ENCODE results near the gene MYEOV.

The MYEOV gene

GRCh38 chr11:69293819-69294505 is at the start of gene MYEOV:
Gene MYEOV, plus strand, starts transcription at chr11:69294155. Its CDS starts 1,200 bp downstream, at chr11:69295355.
- DNase-seq: peak in 2 of 42 donors; percentile 9 to 10
- intact Hi-C loops (cut with DNase I): loop anchor here (10.0 kb wide), 1 partner anchor 351 kb away; the partner anchor contains the start of gene CCND1

GRCh38 chr11:69244266-69244665 is 49.7 kb upstream of the MYEOV start:
- intact Hi-C loops (cut with DNase I): no loop called here
- DNase-seq: peak in 3 of 42 donors; percentile 2 to 4 (median 3)

GRCh38 chr11:69245041-69245440 is 48.9 kb upstream of the MYEOV start:
- peak in 1 of 42 donors; percentile 3 for DNase-seq
- intact Hi-C loops (cut with DNase I): no loop called here

DNA sequence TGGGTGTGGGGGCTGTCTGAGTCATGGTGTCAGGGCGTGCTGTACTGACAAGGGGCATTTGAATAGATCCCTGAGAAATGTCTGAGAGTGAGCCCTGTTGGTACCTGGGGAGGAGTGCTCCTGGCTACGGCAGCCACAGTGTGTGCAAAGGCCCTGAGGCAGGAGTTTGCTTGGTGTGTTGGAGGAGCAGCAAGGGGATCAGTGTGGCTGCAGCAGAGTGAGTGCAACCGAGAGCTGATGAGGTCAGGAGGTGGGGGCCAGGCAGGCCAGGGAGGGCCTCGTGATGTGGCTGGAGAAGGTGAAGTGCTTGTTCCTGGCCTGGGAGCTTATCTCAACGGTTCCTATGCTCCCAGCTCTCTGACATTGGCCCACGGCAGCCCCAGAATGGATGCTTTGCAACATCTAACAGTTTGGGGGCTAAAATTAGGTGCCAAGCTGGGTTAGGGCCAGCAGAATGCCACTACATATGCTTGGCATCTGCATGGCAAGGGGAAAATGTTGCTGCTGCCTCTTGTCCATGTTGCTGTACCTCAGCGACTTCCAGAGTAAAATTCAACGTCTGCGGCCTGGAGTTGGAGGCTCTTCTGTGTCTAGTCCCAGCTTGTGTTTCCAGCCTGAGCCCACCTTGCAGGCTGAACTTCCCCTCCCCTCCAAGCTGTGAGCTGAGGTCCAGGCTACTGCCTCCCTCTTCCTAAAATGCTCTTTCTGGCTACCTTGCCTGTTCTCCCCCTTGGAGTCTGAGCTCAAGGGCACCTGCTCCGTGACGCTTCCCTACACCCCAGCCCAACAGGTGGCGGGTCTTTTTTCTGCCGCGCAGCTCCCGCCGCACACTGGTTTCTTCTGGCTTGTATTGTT is 48.2 kb upstream of the MYEOV start:
- intact Hi-C loops (cut with DNase I): no loop called here
- peak in 4 of 42 donors; percentile 2 to 26 (median 4) for DNase-seq

- intact Hi-C loops (cut with DNase I): no loop called here
- DNase-seq: peak in 2 of 42 donors; percentile 10 to 18
These were observed 44.4 kb upstream of the MYEOV start for GRCh38 chr11:69249311-69250185.

DNA sequence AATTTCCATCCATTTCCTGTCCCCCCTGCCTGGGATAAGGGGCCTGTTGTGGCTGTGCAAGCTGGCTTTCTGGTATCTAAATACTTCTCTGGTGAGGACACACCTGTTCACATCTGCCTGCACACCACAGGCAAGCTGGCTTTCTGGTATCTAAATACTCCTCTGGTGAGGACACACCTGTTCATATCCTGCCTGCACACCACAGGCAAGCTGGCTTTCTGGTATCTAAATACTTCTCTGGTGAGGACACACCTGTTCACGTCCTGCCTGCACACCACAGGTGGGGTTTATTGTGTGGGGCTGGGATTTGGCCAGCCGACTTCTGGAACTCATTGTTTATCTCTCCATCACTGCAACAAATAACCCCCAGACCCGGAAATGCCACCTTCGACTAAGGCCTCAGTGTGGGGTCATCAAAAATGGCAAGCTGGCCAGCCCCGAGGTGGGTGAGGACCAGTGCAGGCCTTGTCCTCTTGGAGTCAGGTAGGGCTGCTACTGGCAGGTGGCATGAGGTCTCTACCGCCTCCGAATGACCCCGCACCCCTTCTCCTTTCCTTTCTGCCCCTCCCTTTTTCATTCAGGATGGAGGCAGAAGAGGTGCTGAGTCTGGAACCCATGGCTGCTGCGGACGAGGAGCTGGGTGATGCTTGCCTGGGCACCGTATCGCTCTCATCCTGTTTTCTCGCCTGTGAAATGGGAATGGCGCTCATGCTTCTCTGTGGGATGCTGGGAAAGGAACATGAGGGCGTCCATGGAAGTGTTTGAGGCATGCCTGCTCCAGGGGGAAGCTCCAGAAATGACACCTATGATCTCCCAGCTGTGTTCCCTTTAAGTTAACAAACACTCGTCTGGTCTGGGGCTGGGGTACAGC is 43.5 kb upstream of the MYEOV start:
- intact Hi-C loops (cut with DNase I): no loop called here
- DNase-seq: no peak

GRCh38 chr11:69251057-69251393 is 42.9 kb upstream of the MYEOV start:
- DNase-seq: no peak
- intact Hi-C loops (cut with DNase I): no loop called here

- no peak for DNase-seq
- intact Hi-C loops (cut with DNase I): no loop called here
These were observed 42.1 kb upstream of the MYEOV start for GRCh38 chr11:69251639-69252489.

DNA sequence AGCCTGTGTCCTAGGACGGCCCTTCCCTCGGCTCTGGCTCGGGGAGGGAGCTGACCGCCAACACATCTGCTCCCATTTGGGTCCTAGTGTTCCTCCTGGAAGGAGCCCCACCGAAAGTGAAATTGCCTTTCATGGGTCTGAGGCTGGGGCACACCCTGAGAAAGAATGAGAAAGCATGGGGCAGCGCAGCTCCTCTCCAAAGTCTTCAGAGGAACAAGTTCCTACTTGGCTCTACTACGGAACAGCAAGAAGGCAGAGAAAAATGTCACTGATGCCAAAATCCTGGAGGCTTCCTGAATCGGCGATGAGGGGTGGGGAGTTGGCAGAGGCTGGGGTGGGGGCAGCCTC is 41.5 kb upstream of the MYEOV start:
- no peak for DNase-seq
- intact Hi-C loops (cut with DNase I): no loop called here

- intact Hi-C loops (cut with DNase I): no loop called here
These were observed 40.9 kb upstream of the MYEOV start for GRCh38 chr11:69253028-69253427.

DNA sequence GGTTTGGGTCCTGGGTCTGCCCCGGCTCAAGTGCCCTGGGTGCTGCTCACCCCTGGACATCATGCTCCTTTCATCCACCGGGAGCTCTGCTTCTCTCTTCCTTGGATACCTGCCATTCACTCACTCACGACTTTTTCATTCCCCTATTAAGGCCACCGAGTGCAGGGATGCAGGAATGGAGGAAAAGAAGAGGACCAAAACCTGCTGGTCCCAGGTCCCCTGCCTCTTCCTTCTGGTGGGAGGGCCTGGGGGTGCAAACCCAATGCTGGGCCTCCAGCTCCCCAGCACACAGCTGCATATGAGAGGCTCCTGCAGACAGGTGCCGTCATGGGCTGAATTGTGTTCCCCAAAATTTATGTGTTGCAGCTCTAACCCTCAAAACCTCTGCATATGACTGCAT is 36.8 kb upstream of the MYEOV start:
- no peak for DNase-seq
- intact Hi-C loops (cut with DNase I): no loop called here

More at GRCh38 chr11:69253028-69253427, 40.9 kb upstream of the MYEOV start:
- no peak for DNase-seq

DNA sequence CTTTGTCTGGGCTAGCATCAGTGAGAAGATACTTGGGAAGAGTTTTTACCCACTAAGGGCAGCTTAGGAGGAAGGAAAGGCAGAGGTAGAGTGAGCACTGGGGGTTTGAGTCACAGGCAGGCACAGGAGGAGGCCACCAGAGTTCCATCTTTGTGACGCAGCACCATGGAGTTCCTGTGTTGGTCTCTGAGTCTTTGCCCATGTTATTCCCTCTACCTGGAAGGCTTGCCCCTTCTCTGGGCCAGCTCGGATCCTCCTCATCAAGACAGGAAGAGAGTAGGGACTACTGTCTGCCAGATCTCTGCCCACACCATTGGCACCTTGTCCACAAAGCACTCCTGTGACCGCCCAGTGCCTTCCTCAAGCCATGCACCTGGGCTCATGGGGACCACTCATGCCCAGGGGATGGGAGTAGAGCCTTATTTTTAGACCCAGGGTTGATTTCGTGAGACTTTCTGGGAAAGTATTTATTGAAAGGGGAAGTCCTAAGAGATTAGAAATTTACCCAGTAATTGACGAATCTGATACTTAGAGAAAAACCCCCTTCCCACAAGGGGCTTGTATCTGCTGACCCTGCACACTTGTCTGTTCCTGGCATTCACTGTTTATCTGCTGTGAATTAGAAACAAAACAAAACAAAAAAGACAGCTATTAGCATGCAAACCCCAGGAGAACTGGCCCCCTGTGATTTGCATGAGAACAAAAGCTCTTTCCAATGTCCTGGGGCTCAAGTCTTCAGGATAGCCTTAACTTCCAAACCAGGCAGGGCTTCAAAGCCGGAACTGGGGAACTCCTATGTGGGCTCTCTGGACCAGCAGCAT is 35.9 kb upstream of the MYEOV start:
- intact Hi-C loops (cut with DNase I): no loop called here
- DNase-seq: no peak

GRCh38 chr11:69259096-69259495 is 34.9 kb upstream of the MYEOV start:
- no peak for DNase-seq
- intact Hi-C loops (cut with DNase I): no loop called here

DNA sequence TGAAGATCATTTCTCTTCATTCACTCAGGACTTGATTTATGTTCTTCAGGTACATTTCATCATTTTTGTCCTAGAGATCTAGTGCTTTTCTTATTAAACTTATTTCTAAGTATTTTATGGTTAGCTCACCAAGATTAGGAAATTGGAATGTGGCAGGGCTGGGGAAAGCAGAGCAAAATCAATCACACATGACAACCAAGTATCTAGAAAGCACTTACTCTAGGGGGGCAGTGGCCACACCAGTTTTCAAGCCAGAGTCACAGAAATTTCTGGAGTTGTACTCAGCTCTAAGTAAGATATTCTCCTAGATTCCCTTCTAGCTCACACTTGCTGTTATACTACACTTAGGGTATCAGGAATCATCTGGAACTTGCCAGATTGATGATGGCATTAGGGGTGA is 33.3 kb upstream of the MYEOV start:
- no peak for DNase-seq
- intact Hi-C loops (cut with DNase I): no loop called here

- no peak for DNase-seq
- intact Hi-C loops (cut with DNase I): no loop called here
These were observed 32.8 kb upstream of the MYEOV start for GRCh38 chr11:69261116-69261515.

- DNase-seq: no peak
- intact Hi-C loops (cut with DNase I): no loop called here
These were observed 30.8 kb upstream of the MYEOV start for GRCh38 chr11:69262918-69263735.

Measured in head of caudate nucleus (tissue), 42 donors.